GM18519 (cell line): ENCODE results near the gene R3HDM2.
"Not testable (repeated sequence)": the region's sequence is repeated elsewhere in the genome, so short reads cannot be mapped to it uniquely, and the experiment has no call there.

Source experiments
- ATAC-seq: cut with Tn5 transposase; IDR thresholded peaks from one replicate; pipeline ENCODE4 v1.9.1; 2021; ENCODE audit warnings: mild to moderate bottlenecking, moderate library complexity; ENCODE audit not compliant: unreplicated experiment, low FRiP score

Gene R3HDM2

DNA sequence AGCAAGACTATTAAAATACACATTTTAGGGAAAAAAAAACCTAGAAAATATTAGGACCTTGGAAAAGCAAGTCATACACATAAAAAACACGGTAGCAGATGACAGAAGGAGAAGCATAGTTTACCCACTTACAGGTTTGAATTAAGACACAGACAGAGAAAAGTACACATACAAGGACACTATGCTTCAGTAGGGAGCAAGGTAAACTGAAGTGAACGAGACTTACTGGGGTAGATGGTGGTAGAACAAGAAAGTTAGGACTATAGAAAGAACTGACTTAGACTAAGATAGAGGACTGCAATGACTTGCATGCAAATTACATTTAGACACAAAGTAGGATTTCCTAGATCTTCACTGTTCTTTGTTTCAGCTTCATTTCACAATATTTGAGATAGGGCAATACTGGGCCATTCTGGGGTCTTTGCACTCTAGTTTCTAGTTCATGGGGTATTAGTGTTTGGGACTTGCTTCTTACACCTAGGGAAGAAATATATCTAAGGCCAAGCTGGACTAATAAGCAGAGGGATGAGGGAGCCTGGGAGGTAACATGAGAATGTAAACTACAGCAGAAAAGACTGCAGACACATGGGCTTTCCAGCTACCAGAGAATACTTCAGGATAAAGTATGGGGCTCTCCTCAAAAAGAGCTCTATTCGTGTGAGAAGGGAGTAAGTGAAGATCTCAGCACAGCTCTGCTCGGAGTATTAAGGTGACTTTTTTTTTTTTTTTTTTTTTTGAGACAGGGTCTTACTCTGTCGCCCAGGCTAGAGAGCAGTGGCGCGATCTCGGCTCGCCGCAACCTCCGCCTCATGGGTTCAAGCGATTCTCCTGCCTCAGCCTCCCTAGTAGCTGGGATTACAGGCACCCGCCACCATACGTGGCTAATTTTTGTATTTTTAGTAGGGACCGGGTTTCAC lies 152.1 kb downstream of the R3HDM2 start:
- ATAC-seq, result no peak

DNA sequence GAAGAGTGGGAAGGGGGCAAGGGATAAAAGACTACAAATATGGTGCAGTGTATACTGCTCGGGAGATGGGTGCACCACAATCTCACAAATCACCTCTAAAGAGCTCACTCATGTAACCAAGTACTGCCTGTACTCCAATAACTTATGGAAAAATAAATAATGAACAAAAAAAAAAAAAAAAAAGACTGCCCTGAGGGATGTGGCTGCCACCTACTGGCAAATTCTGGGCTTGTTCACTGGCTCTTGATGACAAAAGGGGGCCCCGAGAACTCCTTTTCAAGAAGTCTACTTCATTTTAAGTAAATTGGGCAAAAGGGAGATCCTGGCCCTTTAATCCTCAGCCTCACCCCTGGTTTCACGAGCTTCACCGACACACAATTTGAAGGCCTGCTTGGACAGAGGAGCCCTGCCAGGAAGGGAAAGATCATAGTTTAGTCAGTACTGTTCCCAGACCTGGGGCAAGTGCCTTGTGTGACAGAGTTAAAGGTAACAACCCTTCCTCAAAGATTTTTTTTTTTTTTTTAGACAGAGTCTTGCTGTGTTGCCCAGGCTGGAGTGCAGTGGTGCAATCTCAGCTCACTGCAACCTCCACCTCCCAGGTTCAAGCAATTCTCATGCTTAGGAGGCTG lies 153.8 kb downstream of the R3HDM2 start:
- no peak for ATAC-seq

DNA sequence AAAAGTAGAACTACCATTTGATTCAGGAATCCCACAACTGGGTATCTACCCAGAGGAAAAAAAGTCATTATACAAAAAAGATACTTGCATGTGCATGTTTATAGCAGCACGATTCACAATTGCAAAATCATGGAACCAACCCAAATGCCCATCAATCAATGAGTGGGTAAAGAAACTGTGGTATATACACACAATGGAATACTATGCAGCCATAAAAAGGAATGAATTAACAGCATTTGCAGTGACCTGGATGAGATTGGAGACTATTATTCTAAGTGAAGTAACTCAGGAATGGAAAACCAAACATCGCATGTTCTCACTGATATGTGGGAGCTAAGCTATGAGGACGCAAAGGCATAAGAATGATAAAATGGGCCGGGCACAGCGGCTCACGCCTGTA lies 154.6 kb downstream of the R3HDM2 start:
- not testable (repeated sequence) for ATAC-seq

DNA sequence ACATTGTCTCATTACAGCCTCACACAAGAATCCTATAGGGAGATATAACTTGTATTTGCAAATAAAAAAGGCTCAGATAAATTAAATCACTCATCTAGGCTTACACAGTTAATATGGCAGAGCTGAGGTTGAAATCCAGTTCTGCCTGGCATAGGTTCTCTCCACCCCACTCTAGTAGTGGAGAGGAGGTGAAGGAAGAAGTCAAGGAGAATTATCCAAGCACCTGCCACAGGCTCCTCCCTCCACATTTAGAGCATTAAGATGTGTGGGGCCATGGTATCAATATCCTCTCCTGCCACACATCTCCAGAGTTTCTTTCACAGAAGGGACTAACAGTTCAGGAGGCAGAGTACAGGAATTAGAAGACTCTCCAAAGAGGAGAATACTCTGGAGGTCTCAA lies 157.3 kb downstream of the R3HDM2 start:
- no peak for ATAC-seq

DNA sequence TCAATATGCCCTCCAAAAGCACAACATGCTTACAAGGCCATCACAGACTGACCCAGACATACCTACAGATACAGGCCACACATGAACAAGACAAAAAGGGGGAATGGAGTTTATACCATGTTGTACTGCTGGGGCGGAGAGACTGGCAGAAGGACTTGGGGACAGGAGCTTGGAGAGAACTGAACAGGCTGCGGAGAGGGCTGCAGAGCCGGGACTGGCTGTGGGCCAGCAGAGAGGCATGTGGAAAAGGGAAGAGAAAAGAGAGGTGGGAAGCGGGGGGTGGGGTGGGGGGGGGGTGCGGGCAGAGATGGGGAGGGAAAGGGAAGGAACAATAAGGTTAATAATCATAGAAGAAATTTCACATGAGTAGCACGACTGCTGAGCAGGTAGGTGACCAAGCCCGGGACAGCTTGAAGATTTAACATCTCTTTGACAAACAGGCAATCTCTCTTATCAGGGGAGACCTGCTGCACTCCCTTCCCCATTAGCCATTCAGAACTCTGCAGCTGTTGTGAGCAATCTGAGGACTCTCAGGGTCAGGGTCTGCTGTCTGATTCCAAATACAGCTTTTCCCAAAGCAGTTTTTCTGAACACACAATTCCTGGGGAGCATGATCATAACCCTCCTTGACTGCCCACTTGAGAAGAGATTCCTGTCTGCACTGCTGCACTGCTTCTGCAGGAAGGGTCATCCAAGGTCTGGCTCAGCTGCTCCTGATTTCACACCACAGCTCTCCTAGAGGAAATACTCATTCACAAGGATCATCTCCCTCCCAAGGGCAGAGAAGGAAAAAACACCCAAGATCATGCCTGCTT lies 158.3 kb downstream of the R3HDM2 start:
- ATAC-seq, result no peak

DNA sequence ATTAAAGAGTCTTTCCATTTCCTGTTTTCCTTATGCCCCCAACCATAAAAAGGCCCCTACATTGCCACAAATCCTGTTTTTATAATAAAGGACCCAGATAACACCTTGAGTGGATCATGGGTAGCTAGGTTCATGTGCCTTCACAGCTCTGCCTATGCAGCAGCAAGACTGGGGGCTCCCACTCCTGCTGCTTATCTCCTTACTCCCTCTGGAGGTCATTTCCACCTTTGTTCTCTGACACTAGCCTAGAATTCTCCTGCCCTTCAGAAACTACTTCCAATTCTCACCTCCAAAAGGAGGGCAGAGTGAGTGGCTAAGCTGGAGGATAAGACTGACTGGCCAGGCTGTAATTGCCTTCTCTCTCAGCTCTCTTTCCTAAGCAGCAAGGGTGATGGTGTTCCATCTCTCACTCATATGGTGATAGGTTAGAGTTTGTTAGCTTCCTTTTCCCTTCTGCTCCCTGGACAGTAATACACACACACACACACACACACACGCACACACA lies 159.8 kb downstream of the R3HDM2 start:
- no peak for ATAC-seq

DNA sequence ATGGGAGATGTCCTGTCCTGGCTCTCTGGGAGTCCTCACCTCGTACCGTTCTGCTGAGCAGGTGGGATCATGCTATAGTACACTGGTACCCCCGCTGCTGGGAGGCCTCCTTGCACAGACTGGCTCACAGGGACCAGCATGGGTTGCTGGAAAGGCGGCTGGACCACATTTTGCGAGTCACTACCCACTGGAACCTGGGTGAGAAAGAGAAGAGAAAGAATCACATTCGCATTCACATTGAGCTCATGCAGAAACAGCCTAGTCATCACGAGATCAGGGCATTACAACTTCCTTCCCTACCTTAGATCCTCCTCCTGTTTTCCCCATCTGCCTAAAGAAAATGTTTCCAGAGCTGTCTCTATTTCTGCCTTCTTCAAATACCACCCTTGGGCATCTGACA lies 162.6 kb downstream of the R3HDM2 start:
- ATAC-seq, result no peak

DNA sequence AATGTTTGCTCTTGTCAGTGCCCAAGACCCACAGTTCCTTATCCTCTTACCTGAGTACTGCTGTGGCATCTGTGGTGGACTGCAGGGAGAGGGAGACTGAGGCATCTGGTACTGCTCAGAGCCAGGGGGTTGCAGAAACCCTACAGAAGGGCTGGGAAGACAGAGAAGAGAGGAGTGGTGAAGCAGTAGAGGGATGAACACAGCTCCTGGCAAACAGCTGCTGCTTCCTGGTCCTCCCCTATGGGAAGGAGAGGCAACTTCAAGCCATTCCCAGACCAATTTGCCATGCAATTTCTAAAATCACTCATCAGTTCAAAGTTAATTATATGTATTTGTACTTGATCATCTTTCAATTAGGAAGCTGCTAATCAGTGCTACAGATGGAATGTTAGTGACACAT lies 164.2 kb downstream of the R3HDM2 start:
- ATAC-seq, result no peak

DNA sequence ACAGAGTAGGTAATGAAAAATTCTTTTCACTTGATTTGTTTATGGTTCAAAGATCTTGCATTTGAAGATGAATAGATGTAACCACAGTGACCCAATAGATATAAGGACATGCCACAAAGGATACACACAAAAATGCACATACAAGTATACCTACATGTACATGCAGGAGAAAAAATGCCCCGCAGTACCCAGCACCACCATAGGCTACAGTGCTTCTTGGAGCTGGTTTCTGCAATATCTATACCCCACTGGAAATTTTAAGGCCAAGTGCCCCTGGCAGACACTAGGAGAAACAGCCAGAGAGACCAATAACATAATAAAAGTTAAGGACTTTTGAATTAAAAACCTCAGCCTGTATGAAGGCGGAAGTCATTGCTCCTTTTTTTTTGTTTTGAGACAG lies 167.7 kb downstream of the R3HDM2 start:
- no peak for ATAC-seq

DNA sequence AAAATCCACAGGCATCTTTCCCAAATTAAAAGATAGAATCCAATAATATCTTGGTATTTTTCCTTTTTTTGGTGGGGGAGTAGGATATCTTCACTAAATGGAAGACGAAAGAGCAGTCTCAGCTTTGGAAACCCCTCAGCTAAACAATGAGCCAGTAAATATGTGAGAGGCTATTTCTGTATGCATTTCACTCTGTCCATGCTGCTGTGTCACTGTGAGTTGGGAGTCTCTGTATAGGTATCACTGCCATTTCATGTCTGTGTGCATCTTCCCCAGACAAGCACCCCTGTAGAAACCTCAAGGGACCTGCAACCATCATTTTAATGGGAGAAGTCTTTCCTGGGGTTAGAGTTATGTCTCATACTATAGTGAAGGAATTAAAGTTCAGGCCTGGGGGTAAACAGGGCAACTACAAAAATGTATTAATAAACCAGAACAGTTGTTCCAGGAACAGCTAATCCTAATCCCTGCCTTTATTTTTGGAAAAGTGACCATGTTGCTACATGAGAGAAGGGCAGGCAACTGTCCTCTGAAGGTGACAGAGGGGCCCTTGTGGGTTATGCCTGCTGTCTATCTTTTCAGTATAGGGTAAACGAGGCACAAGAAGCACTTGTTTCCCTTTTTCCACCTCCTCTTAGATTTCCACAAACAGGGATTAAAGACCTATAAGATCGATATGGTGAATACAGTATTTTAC lies 168.6 kb downstream of the R3HDM2 start:
- no peak for ATAC-seq

DNA sequence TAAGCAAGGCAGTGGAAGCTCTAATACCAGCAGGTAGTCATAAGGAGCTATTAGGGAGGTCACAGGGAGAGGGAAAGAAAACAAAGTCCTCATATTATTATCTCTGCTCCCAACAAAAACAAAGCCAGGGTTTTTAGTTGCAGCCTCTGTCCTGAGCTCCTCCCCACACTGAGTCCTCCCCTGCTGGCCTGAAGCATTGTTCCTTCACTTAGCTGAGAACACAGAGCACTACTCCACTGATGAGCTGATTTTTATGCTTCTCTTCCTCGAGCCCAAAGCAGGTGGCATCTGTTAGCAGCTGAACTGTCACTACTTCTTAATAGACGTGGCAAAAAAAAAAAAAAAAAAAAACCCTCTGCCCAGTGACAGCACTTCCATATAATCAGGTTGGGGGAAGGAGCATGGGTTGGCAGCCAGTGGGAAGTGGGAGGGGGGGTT lies 169.4 kb downstream of the R3HDM2 start:
- ATAC-seq, result no peak

DNA sequence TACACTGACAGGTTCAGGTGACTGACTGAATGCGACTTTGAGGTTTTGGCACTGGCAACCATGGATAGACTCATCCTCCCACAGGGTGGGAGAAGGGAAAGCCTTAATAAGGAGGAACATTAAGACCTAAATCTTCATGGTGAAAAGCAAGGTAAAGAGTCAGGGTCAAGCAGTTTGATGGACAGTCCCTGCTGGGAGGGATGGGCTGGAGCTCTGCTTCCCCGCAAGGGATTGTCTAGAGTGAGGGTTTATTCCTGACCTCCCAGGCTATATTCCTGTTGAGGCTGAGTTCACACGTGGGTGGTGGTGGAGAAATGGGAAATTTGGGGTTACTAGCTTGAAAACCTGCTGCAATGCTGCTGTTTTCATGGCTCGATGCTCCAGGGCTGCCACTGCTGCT lies 170.5 kb downstream of the R3HDM2 start:
- no peak for ATAC-seq

DNA sequence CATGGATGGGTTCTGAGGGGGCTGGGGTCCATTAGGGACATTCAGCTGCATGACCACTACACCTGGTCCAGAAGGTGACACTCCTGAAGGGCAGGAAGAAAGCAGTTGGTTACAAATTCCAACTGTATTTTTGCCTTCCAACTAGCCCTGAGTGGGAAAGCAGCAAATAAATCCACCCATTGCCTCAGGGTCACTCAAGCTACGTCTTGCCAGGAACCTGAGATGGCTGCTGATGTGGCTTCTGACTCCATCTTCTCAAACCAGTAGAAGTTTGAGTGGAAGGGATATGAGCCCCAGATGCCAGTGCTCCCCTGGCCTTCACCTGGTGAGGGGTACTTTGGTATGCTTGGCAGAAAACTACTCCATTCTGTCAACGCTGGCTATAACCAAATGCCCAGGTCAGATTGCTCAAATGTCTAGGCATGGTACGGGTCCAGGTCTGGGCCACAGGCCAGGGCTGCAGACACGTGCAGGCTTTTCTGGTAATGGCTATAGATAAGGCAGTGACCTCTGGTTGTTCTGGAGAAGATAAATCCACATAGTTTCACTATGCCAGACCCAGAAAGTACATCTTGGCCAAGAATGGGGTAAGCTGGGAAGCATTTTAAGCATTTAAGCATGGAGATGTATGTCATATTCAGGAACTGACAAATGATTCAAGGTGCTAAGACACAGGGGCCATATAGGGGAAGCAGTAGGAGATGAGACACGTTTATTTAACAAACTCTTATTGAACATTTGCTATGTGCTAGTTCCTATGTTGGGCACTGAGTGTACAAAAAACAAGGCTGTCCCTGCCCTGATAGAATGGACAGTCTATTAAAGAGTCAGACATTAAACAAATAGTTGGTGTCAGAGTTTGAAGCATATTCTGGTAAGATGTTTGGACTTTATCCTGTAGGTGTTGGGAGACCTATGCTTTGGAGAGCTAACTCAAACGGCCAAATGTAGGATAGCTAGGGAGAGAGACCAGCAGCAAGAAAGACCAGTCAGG lies 171.6 kb downstream of the R3HDM2 start:
- ATAC-seq, result no peak

DNA sequence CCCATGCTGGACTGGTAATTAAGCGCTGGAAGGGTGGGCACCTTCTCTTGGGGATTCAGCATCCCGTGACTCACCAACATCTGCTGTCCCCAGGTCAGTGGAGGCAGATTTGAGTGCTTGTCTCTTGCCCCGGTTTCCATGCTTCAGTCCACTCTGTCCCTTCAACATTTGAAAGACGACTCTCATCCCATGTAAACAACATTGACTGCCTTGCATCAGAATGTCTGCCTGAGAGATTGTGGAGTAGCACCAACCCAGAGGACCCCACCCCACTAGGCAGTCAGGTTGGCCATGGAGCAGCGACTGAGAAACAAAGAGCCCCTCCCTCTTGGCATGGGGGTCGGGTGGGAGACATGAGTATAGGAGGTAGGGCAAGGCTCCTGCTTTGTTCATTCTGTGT lies 174.9 kb downstream of the R3HDM2 start:
- ATAC-seq, result no peak

DNA sequence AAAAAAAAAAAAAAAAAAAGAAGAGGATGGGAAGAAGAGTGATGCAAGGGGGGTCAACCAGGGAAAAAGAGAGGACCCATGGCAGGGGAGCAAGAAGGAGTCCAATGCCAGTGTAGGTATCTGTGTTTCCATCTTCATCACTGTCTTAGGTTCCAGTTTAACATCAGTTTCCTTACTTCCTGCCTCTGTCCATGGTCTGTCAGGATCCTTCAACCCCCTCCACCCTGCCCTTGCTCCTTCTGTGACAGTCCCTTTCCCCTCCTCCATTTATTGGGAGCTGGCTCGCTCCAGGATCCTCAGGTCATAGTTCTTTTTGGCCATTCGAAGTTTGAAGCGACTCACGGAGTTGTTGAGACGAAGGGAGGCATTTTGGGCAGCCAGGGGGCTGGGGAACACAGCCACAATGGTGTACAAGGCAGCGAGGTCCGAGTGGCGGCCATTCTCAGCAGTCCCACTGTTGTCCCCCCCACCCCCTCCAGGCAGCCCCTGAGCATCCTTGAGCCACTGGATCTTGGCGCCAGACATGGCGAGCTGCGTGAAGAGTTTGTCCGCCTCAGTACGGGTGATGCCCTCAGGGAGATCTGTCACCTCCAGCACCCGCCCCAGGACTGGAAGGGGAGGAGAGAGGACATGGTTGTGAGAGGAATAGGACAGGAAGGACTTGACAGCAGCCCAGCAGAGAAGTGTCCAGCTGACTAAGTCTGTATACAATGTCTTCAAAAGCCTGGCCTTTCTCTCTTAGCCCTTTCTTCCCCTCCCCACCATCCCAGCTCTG lies 176.2 kb downstream of the R3HDM2 start:
- no peak for ATAC-seq

DNA sequence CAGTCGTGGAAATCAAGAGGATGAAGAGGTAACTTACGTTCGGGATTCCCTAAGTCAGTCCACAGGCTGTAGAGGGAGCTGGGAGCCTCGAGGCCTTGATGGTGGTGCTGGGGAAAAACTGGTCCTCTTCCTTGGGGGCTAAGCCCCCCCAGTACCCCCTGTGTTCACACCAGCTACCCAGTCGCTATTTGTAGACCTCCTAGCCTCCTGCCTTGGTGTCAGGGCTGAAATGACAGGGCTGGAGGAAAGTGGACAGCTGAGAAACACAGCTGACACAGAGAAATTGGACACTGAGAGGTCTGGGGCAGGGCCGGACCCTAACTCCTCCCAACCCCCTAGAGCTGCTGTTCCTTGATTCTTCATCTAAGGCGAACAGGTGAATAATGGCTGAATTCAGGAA lies 179.9 kb downstream of the R3HDM2 start, which contains the start of gene STAC3:
STAC3 (minus strand) TSS at position 232 of the 400 bp plus-strand sequence. CDS start 1,551 bp downstream, outside the sequence.
- ATAC-seq, result no peak

DNA sequence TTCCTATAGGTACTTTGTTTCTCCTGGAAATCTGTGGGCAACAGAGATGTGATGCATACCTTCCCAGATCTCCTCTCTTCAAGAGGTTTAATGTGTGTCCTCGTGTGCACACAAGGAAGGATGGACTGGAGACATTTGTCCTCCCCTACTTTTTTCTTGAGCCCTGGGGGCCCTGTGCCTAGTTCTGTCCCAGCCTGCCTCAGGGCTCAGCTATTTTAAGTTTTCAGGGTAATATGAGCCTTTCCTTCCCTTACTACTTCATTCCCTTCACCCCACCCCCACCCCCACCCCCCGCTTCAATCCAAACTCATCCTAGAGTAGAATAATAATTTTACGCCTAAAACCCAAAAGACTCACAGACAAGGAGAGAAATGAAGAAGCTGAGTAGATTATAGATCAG lies 180.3 kb downstream of the R3HDM2 start:
- ATAC-seq, result no peak
